ENCODE results near the gene SCAF11.
"Not testable (repeated sequence)": the region's sequence is repeated elsewhere in the genome, so short reads cannot be mapped to it uniquely, and the experiment has no call there.

SCAF11 gene, protein sequence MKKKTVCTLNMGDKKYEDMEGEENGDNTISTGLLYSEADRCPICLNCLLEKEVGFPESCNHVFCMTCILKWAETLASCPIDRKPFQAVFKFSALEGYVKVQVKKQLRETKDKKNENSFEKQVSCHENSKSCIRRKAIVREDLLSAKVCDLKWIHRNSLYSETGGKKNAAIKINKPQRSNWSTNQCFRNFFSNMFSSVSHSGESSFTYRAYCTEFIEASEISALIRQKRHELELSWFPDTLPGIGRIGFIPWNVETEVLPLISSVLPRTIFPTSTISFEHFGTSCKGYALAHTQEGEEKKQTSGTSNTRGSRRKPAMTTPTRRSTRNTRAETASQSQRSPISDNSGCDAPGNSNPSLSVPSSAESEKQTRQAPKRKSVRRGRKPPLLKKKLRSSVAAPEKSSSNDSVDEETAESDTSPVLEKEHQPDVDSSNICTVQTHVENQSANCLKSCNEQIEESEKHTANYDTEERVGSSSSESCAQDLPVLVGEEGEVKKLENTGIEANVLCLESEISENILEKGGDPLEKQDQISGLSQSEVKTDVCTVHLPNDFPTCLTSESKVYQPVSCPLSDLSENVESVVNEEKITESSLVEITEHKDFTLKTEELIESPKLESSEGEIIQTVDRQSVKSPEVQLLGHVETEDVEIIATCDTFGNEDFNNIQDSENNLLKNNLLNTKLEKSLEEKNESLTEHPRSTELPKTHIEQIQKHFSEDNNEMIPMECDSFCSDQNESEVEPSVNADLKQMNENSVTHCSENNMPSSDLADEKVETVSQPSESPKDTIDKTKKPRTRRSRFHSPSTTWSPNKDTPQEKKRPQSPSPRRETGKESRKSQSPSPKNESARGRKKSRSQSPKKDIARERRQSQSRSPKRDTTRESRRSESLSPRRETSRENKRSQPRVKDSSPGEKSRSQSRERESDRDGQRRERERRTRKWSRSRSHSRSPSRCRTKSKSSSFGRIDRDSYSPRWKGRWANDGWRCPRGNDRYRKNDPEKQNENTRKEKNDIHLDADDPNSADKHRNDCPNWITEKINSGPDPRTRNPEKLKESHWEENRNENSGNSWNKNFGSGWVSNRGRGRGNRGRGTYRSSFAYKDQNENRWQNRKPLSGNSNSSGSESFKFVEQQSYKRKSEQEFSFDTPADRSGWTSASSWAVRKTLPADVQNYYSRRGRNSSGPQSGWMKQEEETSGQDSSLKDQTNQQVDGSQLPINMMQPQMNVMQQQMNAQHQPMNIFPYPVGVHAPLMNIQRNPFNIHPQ (N-terminal part only)

DNA sequence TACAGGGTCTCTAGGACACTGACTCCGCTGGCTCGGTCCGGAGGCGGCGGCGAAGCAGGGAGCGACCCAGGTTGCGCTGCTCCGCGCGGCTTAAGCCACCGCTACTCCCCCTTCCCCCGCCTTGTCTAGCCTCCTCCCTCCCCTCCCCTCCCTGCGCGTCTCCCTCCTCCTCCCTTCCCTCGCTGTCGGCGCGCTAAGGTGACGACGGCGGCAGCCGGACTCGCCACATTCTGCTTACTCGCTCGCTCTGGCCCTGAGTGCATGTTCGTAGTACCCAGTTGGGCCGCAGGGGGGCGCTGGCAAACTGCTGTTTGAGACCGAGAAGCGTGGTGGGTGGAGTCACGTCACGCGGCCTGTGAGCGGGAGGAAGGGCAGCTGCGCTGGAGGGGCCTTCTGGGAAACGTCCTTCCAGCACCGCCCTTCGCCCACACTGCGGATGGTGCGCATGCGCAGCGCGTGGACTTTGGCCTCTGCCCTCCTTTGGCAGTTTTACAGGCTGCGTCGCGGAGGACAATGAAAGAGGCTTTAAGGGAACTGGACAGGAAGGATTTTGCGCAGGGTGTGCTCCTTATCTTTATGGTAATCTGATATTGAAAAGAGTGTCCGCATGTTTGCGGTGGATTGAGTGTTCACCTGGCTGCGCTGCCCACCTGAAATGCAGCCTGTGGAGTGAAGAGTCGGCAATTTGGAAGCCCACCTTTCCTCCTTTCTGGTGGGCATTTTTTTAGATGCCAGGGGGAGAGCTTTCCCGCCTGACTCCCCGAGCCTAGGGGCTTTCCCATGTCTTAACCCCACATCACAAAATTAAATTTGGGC is at the start of gene SCAF11:
TSS of gene SCAF11 (minus strand) at position 107 of the 816 bp plus-strand sequence. CDS start 26,407 bp downstream, outside the sequence.
- DNase-seq (ENCODE audit: low read depth), result peak; percentile 100

DNA sequence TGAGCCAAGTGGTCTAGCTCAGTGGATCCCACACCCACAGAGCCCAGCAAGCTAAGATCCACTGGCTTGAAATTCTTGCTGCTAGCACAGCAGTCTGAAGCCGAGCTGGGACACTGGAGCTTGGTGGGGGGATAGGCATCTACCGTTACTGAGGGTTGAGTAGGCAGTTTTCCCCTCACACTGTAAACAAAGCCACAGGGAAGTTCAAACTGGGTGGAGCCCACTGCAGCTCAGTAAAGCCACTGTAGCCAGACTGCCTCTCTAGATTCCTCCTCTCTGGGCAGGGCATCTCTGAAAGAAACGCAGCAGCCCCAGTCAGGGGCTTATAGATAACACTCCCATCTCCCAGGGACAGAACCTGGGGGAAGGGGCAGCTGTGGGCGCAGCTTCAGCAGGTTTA is 46.7 kb upstream of the SCAF11 start:
- not testable (repeated sequence) for DNase-seq (ENCODE audit: low read depth)

DNA sequence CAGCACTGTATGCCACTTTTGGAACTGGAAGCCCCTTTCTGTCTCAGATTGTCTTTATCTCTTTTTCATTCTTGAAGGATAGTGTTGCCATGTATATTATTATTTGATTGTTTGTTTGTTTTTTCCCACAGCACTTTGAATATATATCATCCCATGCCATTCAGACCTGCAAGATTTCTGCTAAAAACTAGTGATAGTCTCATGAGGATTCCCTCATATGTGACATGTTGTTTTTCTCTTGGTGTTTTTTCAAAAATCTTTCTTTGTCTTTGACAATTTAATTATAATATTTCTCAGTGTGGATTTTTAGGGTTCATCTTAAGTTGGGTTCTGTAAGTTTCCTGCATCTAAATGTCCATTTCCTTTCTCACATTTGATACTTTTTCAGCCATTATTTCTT is 36.8 kb upstream of the SCAF11 start:
- DNase-seq (ENCODE audit: low read depth), result no peak

DNA sequence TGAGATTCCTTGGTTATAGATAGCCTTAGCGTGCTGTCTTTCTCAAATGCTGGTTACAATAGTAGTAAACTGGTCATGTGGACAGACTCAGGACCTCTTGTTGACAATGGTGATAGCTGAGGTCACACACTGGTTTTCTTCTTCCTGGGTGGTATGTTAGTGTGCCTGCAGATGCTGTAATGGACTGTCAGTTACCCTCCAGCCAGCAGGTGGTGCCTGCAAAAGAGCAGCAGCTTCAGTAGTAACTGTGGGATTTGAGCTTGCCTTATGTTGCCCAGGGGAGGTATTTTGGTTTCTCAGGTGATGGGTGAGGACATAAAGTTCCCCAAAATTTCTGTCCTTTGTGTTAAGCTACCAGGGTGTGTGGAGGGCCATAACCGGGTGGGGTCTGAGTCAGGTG is 33.7 kb upstream of the SCAF11 start:
- DNase-seq (ENCODE audit: low read depth), result no peak

DNA sequence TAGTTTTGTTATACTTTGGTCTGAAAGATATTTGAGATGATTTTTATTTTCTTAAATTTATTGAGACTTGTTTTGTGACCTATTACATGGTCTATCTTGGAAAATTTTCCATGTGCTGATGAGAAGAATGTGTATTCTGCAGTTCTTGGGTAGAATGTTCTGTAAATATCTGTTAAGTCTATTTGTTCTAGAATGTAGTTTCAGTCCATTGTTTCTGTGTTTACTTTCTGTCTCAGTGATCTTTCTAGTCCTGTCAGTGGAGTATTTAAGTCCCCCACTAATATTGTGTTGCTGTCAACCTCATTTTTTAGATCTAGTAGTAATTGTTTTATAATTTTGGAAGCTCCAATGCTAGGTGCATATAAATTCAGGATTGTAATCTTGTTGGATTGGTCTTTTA is 30.4 kb upstream of the SCAF11 start:
- no peak for DNase-seq (ENCODE audit: low read depth)

DNA sequence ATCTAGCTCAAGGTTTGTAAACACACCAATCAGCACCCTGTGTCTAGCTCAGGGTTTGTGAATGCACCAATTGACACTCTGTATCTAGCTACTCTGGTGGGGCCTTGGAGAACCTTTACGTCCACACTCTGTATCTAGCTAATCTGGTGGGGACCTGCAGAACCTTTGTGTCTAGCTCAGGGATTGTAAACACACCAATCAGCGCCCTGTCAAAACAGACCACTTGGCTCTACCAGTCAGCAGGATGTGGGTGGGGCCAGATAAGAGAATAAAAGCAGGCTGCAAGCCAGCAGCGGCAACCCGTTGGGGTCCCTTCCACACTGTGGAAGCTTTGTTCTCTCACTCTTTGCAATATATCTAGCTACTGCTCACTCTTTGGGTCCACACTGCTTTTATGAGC is 28.3 kb upstream of the SCAF11 start:
- DNase-seq (ENCODE audit: low read depth), result not testable (repeated sequence)

DNA sequence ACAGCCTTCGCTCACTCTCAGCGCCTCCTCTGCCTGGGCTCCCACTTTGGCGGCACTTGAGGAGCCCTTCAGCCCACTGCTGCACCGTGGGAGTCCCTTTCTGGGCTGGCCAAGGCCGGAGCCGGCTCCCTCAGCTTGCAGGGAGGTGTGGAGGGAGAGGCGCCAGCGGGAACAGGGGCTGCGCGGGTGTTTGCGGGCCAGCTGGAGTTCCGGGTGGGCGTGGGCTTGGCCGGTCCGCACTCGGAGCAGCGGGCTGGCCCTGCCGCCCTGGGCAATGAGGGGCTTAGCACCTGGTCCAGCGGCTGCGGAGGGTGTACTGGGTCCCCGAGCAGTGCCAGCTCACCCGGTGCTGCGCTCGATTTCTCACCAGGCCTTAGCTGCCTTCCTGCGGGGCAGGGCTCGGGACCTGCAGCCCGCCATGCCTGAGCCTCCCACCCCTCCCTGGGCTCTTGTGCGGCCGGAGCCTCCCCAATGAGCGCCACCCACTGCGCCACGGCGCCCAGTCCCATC is 27.5 kb upstream of the SCAF11 start:
- not testable (repeated sequence) for DNase-seq (ENCODE audit: low read depth)

DNA sequence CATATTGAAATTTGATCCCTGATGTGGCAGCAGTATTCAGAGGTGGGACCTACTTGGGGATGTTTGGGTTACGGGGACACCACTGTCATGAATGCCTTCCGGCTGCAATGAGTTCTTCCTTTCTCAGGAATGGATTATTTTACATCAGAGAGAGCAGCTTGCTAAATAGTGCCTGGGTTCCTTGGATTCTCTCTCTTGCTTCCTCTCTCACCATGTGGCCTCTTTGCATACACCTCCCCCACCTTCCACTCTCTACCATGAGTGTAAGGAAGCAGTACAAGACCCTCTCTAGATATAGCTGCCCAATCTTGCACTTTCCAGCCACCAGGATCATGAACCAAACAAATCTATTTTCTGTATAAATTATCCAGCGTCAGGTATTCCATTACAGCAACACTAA is 15.4 kb upstream of the SCAF11 start:
- DNase-seq (ENCODE audit: low read depth), result no peak

DNA sequence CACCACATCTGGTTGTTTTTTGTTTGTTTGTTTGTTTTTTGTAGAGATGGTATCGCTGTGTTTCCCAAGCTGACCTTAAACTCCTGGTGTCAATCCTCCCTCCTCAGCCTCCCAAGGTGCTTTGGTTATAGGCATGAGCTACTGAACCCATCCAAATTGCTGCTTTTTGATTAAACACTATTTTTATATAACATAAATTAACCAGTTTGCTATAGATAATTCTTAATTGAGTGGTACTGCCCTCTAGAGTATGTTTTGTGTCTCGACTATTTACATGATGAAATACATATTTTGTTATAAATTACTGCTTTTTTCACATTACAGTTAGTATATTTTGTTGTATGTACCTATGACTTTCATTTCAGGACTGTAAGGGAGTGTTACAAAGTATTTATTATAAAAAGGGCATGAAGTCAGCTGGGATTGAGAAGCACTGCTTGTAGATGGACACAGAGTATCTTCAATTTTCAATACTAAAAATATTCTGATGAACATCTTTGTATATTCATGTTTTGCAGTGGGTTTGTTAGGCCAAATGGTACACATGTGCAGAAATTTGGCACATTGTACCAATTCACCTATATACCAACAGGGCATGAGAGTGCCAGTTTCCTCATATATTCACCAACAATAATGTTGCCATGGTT is 14.9 kb upstream of the SCAF11 start:
- DNase-seq (ENCODE audit: low read depth), result no peak

DNA sequence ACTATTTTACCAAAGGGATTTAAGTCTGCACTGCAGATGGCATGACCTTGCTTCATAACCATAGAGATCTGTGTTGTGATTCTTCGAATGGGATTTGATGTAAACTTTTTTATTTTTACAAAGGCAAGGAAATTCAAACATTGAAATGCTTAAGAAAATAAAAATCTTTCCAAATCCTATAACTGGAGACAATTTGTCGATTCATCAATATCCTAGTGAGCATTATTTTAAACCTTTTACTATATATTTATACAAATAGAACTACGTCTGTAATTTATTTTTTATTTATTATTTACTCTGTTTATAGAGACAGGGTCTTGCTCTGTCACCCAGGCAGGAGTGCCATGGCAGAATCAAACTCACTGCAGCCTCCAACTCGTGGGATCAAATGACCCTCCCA is 14.3 kb upstream of the SCAF11 start:
- no peak for DNase-seq (ENCODE audit: low read depth)

DNA sequence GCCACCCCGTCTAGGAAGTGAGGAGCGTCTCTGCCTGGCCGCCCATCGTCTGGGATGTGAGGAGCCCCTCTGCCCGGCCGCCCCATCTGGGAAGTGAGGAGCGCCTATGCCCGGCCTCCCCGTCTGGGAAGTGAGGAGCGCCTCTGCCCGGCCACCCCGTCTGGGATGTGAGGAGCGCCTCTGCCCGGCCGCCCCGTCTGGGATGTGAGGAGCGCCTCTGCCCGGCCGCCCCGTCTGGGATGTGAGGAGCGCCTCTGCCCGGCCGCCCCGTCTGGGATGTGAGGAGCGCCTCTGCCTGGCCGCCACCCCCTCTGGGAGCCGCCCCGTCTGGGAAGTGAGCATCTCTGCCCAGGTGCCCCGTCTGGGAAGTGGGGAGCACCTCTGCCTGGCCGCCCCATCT is 9.7 kb upstream of the SCAF11 start:
- DNase-seq (ENCODE audit: low read depth), result not testable (repeated sequence)

DNA sequence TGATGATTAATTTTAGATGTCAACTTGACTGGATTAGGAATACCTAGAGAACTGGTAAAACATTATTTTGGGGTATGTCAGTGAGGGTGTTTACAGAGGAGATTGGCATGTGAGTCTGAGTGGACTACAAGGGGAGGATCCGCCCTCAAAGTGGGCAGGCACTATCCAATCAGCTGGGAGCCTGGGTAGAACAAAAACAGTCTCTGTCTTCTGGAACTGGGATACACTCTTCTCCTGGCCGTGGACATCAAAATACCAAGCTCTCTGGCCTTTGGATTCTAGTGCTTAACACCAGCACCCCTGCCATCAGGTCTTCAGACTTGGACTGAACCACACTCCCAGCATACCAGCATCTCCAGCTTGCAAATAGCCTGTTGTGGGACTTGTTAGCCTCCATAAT is 4.4 kb upstream of the SCAF11 start:
- no peak for DNase-seq (ENCODE audit: low read depth)

DNA sequence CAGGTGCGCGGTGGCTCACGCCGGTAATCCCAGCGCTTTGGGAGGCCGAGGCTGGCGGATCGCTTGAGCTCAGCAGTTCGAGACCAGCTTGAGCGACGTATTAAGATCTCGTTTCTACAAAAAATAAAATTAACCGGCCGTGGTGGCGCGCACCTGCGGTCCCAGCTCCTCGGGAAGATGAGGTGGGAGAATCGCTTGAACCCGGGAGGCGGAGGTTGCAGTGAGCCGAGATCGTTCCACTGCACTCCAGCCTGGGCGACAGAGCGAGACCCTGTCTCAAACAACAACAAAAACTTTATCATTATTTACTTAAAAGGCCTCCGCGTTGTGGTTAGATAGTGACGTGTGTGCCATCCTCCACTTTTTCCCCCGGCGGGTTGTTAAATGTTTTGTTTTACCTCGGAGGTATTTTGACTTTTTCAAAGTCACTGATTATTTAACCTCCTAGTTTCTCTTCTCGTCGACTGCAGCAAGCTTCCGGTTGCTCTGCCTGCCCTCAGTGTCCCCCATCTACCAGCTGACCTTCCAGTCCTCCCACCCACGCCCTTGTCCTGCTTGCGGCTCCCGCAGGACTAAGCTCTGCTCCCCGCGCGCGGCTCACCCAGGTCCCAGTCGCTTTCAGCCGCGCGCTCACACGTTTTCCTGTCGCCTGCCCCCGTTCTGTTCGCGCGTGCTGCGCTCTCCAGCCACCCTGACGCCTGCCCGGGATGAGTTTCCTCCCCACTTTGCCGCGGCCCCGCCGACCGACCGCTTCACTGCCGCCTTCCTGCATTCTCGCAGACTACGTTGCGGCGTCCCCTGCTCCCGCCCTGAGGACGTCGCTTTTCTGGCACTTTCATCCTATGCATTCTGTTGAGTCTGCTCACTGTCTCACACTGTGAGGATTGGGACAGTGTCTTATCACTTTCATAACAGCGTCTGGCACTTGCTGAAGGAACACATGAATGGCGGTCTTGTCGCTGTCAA is 1.2 kb upstream of the SCAF11 start:
- peak; percentile 44 for DNase-seq (ENCODE audit: low read depth)

DNA sequence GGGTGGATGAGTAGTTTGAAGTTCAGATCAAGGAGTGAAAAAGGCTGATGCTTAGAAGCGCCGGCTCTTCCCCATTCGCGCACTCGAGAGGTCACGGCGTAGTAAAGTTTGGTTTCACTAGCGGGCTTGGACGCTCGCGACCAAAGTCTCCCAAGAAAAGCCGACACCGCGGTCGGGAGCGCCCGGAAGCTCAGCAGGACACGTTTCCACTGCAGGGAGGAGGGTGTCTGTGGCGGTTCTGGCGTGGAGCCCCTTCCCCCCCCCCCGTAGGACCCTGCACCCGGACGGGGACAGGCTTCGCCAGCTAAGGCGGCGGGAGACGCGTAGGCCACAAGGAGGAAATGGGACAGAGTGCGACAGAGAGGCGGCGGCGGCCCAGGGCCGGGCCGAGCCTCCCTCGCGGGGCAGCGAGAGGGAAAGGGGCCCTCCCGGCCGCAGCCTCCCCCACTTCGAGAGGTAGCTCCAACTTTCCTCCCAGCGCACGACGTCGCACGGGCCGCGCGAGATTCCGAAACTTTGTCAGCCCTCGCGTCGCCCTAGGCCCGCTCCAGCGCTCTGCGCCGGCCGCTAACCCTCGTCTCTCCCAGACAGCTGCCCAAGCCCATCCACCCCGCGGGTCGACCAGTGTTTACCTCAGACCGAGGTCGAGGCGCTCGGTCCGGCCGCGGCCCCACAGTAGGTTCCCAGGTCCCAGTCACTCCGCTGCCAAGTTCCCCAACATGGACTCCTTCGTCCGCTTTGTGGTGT is 480 bp downstream of the SCAF11 start:
- DNase-seq (ENCODE audit: low read depth), result peak; percentile 35

DNA sequence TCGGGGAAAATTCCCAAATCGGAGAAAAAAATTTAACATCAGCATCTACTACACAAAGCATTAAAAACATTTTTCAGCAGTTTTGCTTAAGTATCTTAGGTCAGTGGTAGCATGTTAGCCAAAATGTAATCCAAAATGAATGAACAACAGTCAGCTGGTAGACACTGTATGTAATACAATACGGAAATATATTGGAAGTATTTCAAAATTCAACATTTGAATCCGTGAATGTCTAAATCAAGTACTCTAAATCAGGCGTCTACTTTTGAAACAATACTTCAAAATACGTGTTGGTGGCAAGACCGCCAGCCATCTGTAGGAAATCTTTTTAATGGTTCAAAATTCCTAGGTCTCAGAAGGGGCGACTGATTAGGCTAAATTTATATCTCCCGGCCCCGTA is 1.1 kb downstream of the SCAF11 start:
- DNase-seq (ENCODE audit: low read depth), result no peak

DNA sequence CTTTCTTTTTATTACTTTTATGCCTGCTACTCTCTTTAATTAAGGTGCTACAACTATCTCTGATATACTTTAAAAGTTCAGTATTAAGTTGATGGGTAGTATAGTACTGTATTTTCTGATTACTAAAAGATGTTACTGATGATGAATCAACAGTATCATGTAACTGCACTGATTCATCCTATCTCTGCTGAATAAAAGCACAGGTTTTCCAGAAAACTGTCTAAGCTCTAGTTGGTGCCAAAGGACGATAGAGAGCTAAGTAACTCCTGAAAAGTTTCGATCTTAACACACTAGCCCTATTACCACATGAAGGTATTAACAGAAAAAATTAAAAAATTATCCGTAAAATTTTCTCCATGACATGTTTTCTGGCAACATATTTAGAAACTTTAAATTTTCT is 2.1 kb downstream of the SCAF11 start:
- no peak for DNase-seq (ENCODE audit: low read depth)

DNA sequence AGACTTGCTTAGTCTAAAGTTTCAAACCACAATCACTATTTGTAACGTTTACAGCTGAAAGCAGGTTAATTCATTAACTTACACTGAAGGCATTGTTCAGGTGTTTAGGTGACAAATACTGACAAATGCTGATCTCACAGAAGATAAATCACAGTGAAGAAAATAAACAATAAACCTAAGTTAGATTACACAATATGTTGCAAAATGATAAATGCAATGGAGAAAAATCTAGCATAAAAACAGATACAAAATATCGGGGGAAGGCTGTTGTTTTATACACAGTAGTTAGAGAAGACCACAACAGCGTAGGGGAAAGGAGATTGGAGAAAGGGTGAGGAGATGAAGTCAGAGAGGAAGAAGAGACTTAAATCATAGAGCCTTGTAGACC is 3.0 kb downstream of the SCAF11 start:
- no peak for DNase-seq (ENCODE audit: low read depth)

DNA sequence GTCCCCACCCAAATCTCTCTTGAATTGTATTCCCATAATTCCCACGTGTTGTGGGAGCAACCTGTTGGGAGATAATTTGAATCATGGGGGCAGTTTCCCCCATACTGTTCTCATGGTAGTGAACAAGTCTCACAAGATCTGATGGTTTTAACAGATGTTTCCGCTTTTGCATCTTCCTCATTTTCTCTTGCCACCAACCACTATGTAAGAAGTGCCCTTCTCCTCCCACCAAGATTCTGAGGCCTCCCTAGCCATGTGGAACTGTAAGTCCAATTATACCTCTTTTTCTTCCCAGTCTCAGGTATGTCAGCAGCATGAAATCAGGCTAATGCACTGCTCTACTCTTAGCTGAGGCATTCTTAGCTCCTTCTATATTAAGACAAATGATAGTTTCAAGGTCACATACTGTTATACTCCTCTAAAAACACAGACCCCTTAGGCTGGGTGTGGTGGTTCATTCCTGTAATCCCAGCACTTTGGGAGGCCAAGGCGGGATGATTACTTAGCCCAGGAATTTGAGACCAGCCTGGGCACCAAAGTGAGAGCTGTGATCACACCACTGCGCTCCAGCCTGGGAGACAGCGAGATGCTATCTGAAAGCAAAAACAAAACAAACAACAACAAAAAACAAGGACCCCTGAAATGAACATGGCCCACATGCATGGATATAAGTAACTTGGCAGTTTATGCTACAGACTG is 3.6 kb downstream of the SCAF11 start:
- no peak for DNase-seq (ENCODE audit: low read depth)

All from stimulated activated CD8-positive, alpha-beta memory T cell treated with anti-CD3 and anti-CD28 coated beads, Interleukin-4, amount 100 ng/mL, for 24 hours (primary cell).